AG04450 (cell line): ENCODE data around the gene KRTAP5-9. TPM values are rescaled to one million over a fixed set of nuclear protein-coding genes. Genes with fewer than 3 reads are reported as not detected.

ENCODE experiments used
- CTCF ChIA-PET: fragments of 300-600, 350-600 bp; formaldehyde crosslinking; extraction: SDS; loops from one replicate; lab custom pipeline; 2022; ENCODE audit warnings: antibody characterized with exemption, inconsistent platforms; lab: Charles Lee
- POLR2A ChIA-PET: fragments of 350-600 bp; formaldehyde crosslinking; extraction: SDS; loops from one replicate; lab custom pipeline; 2021; ENCODE audit warnings: antibody characterized with exemption, inconsistent platforms; lab: Yijun Ruan, JAX
- DNase-seq: peaks from one replicate; pipeline ENCODE4 v3.0.0-alpha.2; 2011; ENCODE audit warnings: low read depth, low spot score
- H3K27ac ChIP-seq: one replicate; pipeline ENCODE4 v1.5.1; 2012; ENCODE audit warnings: low read depth, low read length, control low read depth
- H3K27me3 ChIP-seq: one replicate; pipeline ENCODE4 v1.6.0; 2012; ENCODE audit warnings: low read length; ENCODE audit not compliant: control insufficient read depth, insufficient read depth
- H3K4me3 ChIP-seq: 2 replicates; pipeline ENCODE4 v1.5.1; 2011; ENCODE audit warnings: mild to moderate bottlenecking, low read depth, low read length, control low read depth
- H3K9me3 ChIP-seq: 2 replicates; pipeline ENCODE4 v1.5.1; 2012; ENCODE audit warnings: low read length; ENCODE audit not compliant: control insufficient read depth, insufficient read depth
- polyA plus RNA-seq: library from polyadenylated mRNA; depleted of rRNA; stranded (reverse); fragments of >200 nt; gene quantifications from 2 replicates; pipeline ENCODE4 v1.2.3, GENCODE V29; 2011
- TF ChIP-seq, protein P1 (sequence below): IDR thresholded peaks from 2 replicates; pipeline ENCODE4 v1.5.1; 2011; ENCODE audit warnings: low read depth, low read length, control low read depth, inconsistent platforms

KRTAP5-9 gene
- polyA plus RNA-seq, 1 experiment: not detected

DNA sequence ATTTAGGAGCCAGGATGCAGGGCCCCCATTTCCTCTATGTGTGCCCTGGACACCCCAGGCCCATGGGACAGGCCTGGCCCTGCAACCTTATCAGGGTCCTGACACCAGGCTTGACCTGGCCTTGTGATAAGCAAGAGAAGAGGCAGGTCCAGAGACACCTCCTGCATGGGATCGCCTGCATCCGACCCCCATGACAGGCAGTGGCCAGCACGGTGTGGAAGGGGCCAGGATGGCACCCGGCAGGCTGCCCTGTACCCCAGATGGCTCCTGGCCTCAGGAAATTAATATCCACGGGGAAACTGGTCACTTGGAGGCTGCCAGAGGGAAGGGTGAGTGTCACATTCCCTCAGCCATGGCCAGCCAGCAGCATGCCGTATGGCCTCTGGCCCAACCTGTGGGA, 6.8 kb downstream of the KRTAP5-9 start:
- TF ChIP-seq, protein P1, sequence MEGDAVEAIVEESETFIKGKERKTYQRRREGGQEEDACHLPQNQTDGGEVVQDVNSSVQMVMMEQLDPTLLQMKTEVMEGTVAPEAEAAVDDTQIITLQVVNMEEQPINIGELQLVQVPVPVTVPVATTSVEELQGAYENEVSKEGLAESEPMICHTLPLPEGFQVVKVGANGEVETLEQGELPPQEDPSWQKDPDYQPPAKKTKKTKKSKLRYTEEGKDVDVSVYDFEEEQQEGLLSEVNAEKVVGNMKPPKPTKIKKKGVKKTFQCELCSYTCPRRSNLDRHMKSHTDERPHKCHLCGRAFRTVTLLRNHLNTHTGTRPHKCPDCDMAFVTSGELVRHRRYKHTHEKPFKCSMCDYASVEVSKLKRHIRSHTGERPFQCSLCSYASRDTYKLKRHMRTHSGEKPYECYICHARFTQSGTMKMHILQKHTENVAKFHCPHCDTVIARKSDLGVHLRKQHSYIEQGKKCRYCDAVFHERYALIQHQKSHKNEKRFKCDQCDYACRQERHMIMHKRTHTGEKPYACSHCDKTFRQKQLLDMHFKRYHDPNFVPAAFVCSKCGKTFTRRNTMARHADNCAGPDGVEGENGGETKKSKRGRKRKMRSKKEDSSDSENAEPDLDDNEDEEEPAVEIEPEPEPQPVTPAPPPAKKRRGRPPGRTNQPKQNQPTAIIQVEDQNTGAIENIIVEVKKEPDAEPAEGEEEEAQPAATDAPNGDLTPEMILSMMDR: no peak
- no peak overlapping the region for H3K4me3 ChIP-seq
- ChIA-PET CTCF (no interaction called here), POLR2A (no interaction called here)
- H3K27ac ChIP-seq: no peak overlapping the region
- peaks cover 4% of the 10 kb centered on the region for H3K27me3 ChIP-seq
- DNase-seq: no peak
- H3K9me3 ChIP-seq: no peaks in the 10 kb centered on the region; the same call in 1 of the 2 replicates

DNA sequence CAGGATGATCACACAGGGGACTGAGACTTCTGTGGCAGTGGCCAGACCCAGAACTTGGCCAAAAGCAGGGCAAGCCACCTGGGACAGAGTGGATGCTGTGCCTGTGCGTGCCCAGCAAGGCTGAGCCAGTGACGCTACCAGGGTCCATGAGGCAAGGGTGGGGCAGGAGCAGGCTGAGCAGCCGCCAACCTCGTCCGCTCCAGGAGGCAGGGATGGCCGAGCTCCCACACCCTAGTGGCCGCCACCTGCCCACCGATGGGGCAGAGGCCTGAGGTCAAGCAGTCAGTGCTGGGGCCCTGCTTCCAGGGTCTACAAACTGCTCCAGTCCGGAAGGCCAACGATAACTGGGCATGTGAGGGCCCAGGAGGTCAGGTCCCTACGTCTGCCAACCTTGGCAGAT, 7.3 kb downstream of the KRTAP5-9 start:
- CTCF ChIA-PET: no interaction called here

DNA sequence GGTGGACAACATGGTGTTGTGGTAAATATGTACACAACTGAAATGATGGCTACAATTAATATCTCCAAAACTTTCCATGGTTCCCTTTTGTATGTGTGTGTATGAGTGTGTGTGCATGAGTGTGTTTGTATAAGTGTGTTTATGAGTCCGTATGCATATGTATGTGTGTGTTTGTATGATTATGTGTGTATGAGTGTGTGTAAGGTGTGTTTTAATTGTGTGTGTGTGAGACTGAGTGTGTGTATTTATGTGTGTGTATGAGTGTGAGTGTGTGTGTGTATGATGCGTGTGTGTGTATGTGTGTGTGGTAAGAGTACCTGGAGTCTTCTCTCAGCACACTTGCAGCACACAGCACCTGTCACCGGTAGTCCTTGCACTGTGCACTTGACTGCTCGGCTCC, 7.8 kb downstream of the KRTAP5-9 start:
- ChIA-PET POLR2A (no interaction called here), CTCF (no interaction called here)
- Histone ChIP-seq H3K27me3 (peaks cover 4% of the 10 kb centered on the region), H3K4me3 (no peak overlapping the region), H3K9me3 (no peaks in the 10 kb centered on the region; the same call in 1 of the 2 replicates), H3K27ac (no peak overlapping the region)
- no peak for DNase-seq
- TF ChIP-seq, protein P1: no peak

More for the DNA sequence above, 7.3 kb downstream of the KRTAP5-9 start:
- no peak overlapping the region for H3K4me3 ChIP-seq
- H3K27me3 ChIP-seq: peaks cover 4% of the 10 kb centered on the region
- H3K27ac ChIP-seq: no peak overlapping the region
- H3K9me3 ChIP-seq: no peaks in the 10 kb centered on the region; the same call in 1 of the 2 replicates
- no peak for DNase-seq
- TF ChIP-seq, protein P1: no peak
- POLR2A ChIA-PET: no interaction called here

DNA sequence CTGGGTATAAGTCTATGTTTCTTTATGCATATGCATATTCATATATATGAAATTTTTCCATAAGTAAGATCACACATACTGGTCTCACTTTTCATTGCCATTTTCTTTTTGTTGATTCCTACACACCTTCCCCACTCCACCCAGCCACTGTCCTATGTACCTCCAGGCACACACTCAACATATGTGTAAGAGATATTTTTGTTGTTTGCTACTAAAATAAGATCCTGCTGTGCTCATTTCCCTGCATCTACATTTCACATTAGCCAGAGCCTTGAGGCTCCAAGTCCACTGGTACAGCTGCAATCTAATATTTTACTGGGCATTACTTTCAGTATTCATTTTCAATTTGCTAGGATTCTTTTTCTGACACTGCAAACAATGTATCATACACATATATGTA, 9.0 kb downstream of the KRTAP5-9 start:
- no peak overlapping the region for H3K4me3 ChIP-seq
- TF ChIP-seq, protein P1: no peak

DNA sequence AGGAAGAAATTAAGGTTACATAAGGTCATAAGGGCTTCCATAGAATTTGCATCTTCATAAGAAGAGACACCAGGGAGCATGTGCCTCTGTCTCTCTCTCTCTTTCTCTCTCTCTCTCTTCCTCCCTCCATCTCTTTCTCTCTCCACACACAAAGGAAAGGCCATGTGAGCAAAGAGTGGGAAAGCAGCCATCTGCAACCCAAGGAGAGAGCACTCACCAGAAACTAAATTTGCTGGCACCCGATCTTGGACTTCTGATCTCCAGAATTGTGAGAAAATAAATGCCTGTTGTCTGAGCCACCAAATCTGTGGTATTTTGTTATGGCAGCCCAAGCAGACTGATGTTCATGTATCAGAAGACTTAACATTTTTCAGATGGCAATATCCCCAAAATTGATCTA, 10.8 kb downstream of the KRTAP5-9 start:
- Histone ChIP-seq H3K27me3 (peaks cover 4% of the 10 kb centered on the region), H3K4me3 (no peak overlapping the region), H3K9me3 (no peaks in the 10 kb centered on the region; the same call in 1 of the 2 replicates), H3K27ac (no peak overlapping the region)
- TF ChIP-seq, protein P1: no peak
- no peak for DNase-seq
- POLR2A ChIA-PET: no interaction called here
- CTCF ChIA-PET: no interaction called here

More for the DNA sequence above, 9.0 kb downstream of the KRTAP5-9 start:
- ChIA-PET CTCF (no interaction called here), POLR2A (no interaction called here)
- Histone ChIP-seq H3K27ac (no peak overlapping the region), H3K9me3 (no peaks in the 10 kb centered on the region; the same call in 1 of the 2 replicates), H3K27me3 (peaks cover 4% of the 10 kb centered on the region)
- no peak for DNase-seq
